Measurements from ENCODE around the gene BIRC2.

BIRC2 gene

DNA sequence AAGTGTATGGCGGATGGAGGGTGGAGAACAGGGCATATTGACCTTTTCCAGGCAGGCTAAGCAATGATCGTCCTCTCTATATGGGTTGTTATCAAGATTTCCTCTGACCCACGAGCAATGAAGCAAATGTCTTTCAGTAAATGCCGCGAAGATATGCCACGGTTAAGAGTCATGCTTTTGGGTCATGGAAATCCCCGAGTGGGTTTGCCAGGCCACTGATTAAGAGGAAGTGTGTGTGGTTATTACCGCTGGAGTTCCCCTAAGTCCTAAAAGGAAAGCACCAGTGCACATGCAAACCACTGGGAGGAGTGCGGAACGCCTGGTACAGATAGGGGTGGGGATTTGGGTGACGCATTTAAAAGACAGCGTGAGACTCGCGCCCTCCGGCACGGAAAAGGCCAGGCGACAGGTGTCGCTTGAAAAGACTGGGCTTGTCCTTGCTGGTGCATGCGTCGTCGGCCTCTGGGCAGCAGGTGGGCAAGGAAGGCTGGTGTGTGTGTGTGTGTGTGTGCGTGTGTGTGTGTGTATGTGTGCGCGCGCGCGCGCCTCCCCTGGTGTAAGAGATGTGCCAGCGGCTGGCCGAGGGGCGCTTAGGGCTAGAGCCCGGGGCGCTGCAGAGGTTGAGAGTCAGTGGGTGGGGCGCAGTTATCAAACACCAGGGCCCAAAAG lies 29.8 kb upstream of the BIRC2 start, which contains the start of gene BIRC3:
Gene BIRC3 (plus strand): TSS at position 386 of the 669 bp plus-strand sequence. CDS start 7,026 bp downstream, outside the sequence.
- TF ChIP-seq, protein P1, sequence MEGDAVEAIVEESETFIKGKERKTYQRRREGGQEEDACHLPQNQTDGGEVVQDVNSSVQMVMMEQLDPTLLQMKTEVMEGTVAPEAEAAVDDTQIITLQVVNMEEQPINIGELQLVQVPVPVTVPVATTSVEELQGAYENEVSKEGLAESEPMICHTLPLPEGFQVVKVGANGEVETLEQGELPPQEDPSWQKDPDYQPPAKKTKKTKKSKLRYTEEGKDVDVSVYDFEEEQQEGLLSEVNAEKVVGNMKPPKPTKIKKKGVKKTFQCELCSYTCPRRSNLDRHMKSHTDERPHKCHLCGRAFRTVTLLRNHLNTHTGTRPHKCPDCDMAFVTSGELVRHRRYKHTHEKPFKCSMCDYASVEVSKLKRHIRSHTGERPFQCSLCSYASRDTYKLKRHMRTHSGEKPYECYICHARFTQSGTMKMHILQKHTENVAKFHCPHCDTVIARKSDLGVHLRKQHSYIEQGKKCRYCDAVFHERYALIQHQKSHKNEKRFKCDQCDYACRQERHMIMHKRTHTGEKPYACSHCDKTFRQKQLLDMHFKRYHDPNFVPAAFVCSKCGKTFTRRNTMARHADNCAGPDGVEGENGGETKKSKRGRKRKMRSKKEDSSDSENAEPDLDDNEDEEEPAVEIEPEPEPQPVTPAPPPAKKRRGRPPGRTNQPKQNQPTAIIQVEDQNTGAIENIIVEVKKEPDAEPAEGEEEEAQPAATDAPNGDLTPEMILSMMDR (IDR thresholded peaks at IDR 0.05; ENCODE audit: extremely low read depth, missing control alignments) = no peak

DNA sequence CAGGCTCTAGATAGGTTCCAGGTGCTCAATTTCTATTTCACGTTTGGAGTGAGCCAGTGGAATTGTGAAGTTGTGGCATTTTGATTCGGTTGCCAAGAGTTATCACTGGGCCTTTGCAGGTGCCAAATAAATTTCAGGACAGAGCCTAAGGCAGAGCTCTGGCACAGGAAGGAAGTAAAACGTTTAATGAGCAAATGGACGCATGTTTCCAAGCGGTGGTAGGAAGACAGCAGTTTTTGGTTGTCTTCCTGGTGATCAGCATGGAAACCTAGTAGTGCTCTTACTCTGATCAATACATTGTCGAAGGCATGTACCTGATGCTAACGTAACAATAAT lies 29.3 kb upstream of the BIRC2 start:
- DNase-seq (ENCODE audit: low spot score) = no peak
- TF ChIP-seq, protein P1 (IDR thresholded peaks at IDR 0.05; ENCODE audit: extremely low read depth, missing control alignments) = no peak

More for the DNA sequence above, 29.8 kb upstream of the BIRC2 start, which contains the start of gene BIRC3:
- peak; percentile 81 for DNase-seq (ENCODE audit: low spot score)

DNA sequence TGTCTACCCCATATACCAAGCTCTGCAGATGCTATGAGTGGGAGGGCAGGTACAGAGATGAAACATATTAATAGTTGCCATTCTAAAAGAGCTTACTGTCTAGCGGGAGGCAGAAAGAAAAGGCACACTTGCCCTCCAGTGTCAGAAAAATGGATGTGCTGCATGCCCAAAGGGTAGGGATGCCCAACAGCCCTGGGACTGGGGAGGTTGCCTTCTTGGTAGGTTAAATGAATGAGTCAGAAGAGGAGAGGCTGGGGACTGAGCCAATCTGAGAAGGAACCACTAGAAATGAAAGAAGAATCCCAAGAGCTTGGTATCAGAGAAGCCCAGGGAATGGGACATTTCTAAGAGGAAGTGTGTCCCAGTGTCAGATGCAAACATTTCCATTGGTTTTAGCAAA lies 28.5 kb upstream of the BIRC2 start:
- DNase-seq (ENCODE audit: low spot score) = no peak
- TF ChIP-seq, protein P1 (IDR thresholded peaks at IDR 0.05; ENCODE audit: extremely low read depth, missing control alignments) = no peak

DNA sequence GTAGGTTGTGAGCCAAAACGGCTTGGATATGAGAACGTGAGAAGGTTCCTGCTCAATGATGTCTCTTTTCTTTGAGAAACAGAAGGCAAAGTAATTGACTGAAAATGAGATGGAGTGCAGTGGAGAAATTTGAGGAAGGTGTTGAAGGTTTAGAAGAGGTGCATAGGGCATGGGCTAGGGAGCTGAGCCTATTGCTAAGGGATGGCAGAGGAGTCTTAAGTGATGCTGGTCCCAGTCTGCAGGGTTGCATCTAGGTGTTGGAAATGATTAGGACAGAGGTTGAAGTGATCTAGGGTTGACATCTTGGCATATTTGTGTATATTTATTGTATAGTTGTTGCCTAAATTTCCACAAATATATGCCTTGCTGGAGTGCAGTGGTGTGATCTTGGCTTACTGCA lies 27.5 kb upstream of the BIRC2 start:
- no peak for DNase-seq (ENCODE audit: low spot score)
- TF ChIP-seq, protein P1 (IDR thresholded peaks at IDR 0.05; ENCODE audit: extremely low read depth, missing control alignments) = no peak

DNA sequence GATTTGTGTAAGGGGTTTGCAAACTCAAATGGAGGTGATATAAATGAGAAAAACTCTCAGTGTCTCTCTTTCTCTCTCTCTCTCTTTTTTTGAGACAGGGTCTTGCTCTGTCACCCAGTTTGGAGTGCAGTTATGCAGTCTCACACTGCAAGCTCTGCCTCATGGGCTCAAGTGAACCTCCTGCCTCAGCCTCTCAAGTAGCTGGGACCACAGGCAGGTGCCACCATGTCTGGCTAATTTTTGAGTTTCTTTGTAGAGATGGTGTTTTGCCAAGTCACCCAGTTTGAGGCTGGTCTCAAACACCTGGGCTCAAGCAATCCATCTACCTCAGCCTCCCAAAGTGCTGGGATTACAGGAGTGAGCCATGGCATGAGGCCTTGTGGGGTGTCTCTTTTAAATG lies 26.8 kb upstream of the BIRC2 start:
- TF ChIP-seq, protein P1 (IDR thresholded peaks at IDR 0.05; ENCODE audit: extremely low read depth, missing control alignments) = no peak
- DNase-seq (ENCODE audit: low spot score) = no peak

DNA sequence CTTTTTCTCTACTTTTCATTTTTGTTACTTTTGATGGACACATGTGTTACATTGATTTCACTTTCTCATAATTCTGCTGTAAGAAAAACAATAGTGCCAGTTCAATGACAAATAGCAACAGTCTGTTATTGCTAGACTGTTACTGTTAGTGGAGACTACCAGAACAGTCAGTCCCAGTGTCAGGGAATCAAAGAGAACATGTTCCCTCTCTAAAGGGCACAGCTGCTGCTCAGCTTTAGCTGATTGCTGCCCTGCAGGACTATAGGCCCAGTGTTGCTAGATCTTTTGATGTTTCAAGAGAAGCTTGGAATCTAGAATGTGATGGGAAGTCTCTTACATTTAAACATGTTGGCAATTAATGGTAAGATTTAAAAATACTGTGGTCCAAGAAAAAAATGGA lies 26.3 kb upstream of the BIRC2 start:
- no peak for DNase-seq (ENCODE audit: low spot score)
- TF ChIP-seq, protein P1 (IDR thresholded peaks at IDR 0.05; ENCODE audit: extremely low read depth, missing control alignments) = no peak

DNA sequence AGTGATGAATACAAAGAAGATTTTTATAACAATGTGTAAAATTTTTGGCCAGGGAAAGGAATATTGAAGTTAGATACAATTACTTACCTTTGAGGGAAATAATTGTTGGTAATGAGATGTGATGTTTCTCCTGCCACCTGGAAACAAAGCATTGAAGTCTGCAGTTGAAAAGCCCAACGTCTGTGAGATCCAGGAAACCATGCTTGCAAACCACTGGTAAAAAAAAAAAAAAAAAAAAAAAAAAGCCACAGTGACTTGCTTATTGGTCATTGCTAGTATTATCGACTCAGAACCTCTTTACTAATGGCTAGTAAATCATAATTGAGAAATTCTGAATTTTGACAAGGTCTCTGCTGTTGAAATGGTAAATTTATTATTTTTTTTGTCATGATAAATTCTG lies 24.5 kb upstream of the BIRC2 start:
- DNase-seq (ENCODE audit: low spot score) = no peak
- TF ChIP-seq, protein P1 (IDR thresholded peaks at IDR 0.05; ENCODE audit: extremely low read depth, missing control alignments) = no peak

Data from GM20000 (cell line).